Measurements from ENCODE around the gene NECAB3.

DNA sequence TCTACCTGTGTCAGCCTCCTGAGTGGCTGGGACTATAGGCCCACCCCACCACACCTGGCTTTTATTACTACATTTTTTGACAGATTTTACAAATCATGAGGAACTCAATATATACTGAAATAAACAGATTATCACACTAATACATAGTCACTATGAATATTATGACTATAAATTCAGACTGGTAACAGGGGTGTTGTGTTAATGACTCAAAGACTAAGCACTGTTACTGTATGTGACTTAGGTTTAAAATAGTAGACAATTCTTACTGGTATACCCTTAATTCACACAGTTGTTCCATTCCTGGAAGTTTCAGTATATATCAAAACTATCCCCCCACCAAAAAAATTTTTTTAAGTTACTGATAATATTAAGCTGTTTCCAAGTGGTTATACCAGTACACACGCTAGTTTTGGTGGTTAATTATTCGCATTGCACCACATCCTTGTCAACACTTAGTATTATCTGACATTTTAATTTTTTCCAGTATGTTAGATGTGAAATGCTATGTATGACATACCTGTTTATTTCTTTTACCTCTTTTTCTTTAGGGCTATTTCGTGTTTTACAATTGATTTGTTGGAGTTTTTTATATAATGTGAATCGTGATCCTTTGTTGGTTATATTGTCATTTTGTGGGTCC, 46.5 kb downstream of the NECAB3 start:
- TF ChIP-seq, protein P1, sequence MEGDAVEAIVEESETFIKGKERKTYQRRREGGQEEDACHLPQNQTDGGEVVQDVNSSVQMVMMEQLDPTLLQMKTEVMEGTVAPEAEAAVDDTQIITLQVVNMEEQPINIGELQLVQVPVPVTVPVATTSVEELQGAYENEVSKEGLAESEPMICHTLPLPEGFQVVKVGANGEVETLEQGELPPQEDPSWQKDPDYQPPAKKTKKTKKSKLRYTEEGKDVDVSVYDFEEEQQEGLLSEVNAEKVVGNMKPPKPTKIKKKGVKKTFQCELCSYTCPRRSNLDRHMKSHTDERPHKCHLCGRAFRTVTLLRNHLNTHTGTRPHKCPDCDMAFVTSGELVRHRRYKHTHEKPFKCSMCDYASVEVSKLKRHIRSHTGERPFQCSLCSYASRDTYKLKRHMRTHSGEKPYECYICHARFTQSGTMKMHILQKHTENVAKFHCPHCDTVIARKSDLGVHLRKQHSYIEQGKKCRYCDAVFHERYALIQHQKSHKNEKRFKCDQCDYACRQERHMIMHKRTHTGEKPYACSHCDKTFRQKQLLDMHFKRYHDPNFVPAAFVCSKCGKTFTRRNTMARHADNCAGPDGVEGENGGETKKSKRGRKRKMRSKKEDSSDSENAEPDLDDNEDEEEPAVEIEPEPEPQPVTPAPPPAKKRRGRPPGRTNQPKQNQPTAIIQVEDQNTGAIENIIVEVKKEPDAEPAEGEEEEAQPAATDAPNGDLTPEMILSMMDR (IDR thresholded peaks at IDR 0.05) = no peak
- no peak for TF ChIP-seq POLR2A (IDR thresholded peaks at IDR 0.05)

All from uterus (tissue), 2 donors.